Kidney epithelial cell (primary cell): Measurements from ENCODE around the gene NSUN3. TPM values are rescaled to one million over a fixed set of nuclear protein-coding genes. Genes with fewer than 3 reads are reported as not detected.
A peak's percentile ranks its signal among the peaks of the same experiment; 100 is the strongest.

ENCODE experiments used
- DNase-seq: peaks from one replicate; pipeline ENCODE4 v3.0.0-alpha.2; 2010; ENCODE audit warnings: low read depth
- H3K27me3 ChIP-seq: 2 replicates; pipeline ENCODE4 v1.6.0; 2011; ENCODE audit warnings: low read length; ENCODE audit not compliant: control insufficient read depth, insufficient read depth
- H3K36me3 ChIP-seq: 2 replicates; pipeline ENCODE4 v1.5.1; 2011; ENCODE audit warnings: low read length; ENCODE audit not compliant: control insufficient read depth, insufficient read depth
- H3K4me3 ChIP-seq: 2 replicates; pipeline ENCODE4 v1.5.1; 2011; ENCODE audit warnings: low read depth, mild to moderate bottlenecking, control low read depth, low read length
- total RNA-seq: library from RNA; depleted of rRNA; stranded (reverse); fragments of >200 nt; gene quantifications from 2 replicates; pipeline ENCODE4 v1.2.3, GENCODE V29; 2015
- TF ChIP-seq, protein P1 (sequence below): IDR thresholded peaks from 2 replicates; pipeline ENCODE4 v1.5.1; 2011; ENCODE audit warnings: mild to moderate bottlenecking, moderate library complexity, low read length, control low read depth, inconsistent platforms; ENCODE audit not compliant: insufficient read depth, poor library complexity, severe bottlenecking

The NSUN3 gene
- total RNA-seq, 1 donor from 2014 or later: 6.8 TPM

DNA sequence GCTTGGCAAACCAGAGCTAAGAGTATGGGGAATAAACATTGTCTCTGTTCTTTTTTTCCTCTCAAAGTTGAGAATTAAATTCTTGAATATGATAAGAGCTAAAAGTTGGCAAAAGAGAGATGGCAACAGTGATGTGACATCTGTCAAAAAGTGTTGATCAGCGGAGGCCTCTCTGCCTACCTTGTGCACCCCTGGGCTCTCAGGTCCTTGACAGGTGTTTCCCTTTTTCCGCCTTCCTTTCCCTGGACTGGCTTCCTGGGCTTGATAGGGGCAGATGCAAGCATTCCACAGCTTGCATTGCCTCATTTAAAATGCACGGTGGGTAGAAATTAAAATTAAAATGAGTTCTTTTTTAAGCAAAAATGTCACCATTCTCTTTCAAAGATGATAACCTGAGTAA, 84.2 kb downstream of the NSUN3 start:
- TF ChIP-seq, protein P1, sequence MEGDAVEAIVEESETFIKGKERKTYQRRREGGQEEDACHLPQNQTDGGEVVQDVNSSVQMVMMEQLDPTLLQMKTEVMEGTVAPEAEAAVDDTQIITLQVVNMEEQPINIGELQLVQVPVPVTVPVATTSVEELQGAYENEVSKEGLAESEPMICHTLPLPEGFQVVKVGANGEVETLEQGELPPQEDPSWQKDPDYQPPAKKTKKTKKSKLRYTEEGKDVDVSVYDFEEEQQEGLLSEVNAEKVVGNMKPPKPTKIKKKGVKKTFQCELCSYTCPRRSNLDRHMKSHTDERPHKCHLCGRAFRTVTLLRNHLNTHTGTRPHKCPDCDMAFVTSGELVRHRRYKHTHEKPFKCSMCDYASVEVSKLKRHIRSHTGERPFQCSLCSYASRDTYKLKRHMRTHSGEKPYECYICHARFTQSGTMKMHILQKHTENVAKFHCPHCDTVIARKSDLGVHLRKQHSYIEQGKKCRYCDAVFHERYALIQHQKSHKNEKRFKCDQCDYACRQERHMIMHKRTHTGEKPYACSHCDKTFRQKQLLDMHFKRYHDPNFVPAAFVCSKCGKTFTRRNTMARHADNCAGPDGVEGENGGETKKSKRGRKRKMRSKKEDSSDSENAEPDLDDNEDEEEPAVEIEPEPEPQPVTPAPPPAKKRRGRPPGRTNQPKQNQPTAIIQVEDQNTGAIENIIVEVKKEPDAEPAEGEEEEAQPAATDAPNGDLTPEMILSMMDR: no peak
- Histone ChIP-seq H3K4me3 (no peak overlapping the region), H3K36me3 (no peaks in the 10 kb centered on the region), H3K27me3 (no peaks in the 10 kb centered on the region)
- DNase-seq: no peak

- Histone ChIP-seq H3K4me3 (no peak overlapping the region), H3K27me3 (no peaks in the 10 kb centered on the region), H3K36me3 (no peaks in the 10 kb centered on the region)
- no peak for DNase-seq
- TF ChIP-seq, protein P1: no peak
These were observed 87.3 kb downstream of the NSUN3 start for GRCh38 chr3:94150113-94150512.

DNA sequence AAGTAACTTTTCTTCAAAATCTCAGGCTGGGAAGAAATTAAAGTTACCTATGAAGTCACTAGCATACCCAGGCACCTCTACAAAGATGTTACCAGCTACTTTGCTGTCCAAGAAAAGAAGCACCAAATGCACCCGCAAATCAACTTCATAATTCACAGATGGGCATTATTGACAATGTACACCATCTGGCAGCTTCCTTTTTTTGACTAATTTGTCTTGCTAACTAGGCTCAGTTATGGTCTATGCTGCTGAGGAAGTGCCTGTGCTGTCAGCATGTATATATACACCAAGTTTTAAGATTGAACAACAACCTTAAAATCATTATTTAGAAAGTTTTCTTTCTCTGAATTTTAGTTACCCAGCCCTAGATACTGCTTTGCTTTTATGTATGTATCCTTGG, 93.8 kb downstream of the NSUN3 start:
- TF ChIP-seq, protein P1: no peak
- DNase-seq: no peak
- Histone ChIP-seq H3K4me3 (no peak overlapping the region), H3K36me3 (no peaks in the 10 kb centered on the region), H3K27me3 (no peaks in the 10 kb centered on the region)

GRCh38 chr3:94158512-94158911, 95.7 kb downstream of the NSUN3 start:
- Histone ChIP-seq H3K4me3 (no peak overlapping the region), H3K27me3 (no peaks in the 10 kb centered on the region), H3K36me3 (no peaks in the 10 kb centered on the region)
- no peak for DNase-seq
- TF ChIP-seq, protein P1: no peak

DNA sequence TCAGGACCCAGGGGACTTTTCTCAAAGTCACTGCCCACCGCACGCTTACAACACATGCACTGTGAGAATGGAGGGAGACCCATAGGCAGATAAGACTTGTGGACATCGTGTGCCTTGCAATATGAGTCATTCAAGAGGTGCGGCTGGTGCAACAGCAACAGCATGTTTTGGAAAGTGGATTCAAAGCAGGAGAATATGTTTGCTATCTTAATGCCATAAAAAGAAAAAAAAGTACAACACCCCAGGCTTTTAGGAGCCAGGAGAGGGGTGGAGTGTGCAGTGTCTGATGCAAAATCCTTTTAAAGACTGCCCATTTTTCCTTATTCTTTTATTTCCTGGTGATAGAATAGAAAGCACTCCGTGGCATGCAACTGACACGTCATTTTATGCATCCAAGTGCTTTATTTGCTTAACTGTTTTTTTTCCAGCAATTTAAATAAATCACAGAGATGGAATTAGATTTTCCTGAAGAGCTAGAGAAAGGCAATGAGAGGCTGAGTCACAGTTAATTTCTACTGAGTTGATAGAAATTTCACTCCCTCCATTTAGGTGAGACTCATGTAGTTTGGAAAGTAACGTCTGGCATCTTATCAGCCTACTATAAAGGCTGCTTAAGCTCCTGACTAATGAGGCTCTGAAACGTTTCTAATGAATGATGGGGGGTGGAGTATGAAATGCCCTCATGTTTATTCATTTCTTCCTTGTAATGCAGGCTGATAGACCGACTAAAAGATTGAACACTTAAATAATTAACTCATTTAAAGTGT, 96.4 kb downstream of the NSUN3 start:
- no peaks in the 10 kb centered on the region for H3K27me3 ChIP-seq
- no peaks in the 10 kb centered on the region for H3K36me3 ChIP-seq
- H3K4me3 ChIP-seq: peak overlapping the region; percentile 9
- DNase-seq: peak; percentile 5
- TF ChIP-seq, protein P1: no peak

DNA sequence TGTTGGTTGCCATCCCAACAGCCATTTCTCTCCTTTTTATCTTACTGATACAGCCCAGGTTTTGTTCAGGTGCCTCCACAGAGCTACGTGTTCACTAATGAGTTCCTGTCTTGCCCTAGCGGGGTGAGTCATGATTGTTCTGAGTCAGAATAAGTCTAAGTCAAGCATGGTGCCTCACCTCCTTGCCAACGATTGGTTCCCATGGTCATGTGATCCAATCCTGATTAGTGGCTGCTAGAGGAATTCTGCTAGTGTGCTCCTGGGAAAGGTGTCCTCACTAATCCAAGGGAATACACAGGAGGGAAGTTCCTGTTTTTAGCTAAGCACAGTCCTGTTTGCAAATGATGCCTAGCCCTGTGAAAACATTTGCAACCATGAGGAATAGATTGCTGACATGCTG, 99.8 kb downstream of the NSUN3 start:
- no peak overlapping the region for H3K4me3 ChIP-seq
- no peaks in the 10 kb centered on the region for H3K27me3 ChIP-seq
- TF ChIP-seq, protein P1: no peak
- peak; percentile 58 for DNase-seq
- no peaks in the 10 kb centered on the region for H3K36me3 ChIP-seq
